HG03571 (cell line): Measurements from ENCODE around the gene PAPOLA.

Experiments used
- ATAC-seq: cut with Tn5 transposase; IDR thresholded peaks from one replicate; pipeline ENCODE4 v1.9.1; 2021; ENCODE audit not compliant: unreplicated experiment

Gene PAPOLA

GRCh38 chr14:96564389-96564788 is 62.2 kb downstream of the PAPOLA start:
- ATAC-seq: no peak

GRCh38 chr14:96565811-96566210 is 63.6 kb downstream of the PAPOLA start:
- ATAC-seq: no peak

- ATAC-seq: peak; percentile 71
Observed at GRCh38 chr14:96567289-96567899, 65.2 kb downstream of the PAPOLA start.

GRCh38 chr14:96568621-96569020 is 66.4 kb downstream of the PAPOLA start:
- ATAC-seq: no peak

GRCh38 chr14:96571311-96571710 is 69.1 kb downstream of the PAPOLA start:
- ATAC-seq: no peak

GRCh38 chr14:96573473-96574100 is 71.4 kb downstream of the PAPOLA start:
- no peak for ATAC-seq

- ATAC-seq: no peak
Observed at GRCh38 chr14:96574171-96574632, 72.0 kb downstream of the PAPOLA start.

- ATAC-seq: no peak
Observed at GRCh38 chr14:96574633-96575632, 72.8 kb downstream of the PAPOLA start.

GRCh38 chr14:96576359-96576758 is 74.2 kb downstream of the PAPOLA start:
- no peak for ATAC-seq

GRCh38 chr14:96576937-96577336 is 74.8 kb downstream of the PAPOLA start:
- no peak for ATAC-seq

GRCh38 chr14:96578619-96579018 is 76.4 kb downstream of the PAPOLA start:
- no peak for ATAC-seq

GRCh38 chr14:96579358-96579757 is 77.2 kb downstream of the PAPOLA start:
- ATAC-seq: no peak

GRCh38 chr14:96579855-96580254 is 77.7 kb downstream of the PAPOLA start:
- ATAC-seq: no peak

GRCh38 chr14:96580566-96580965 is 78.4 kb downstream of the PAPOLA start:
- ATAC-seq: no peak

- no peak for ATAC-seq
Observed at GRCh38 chr14:96581026-96581425, 78.8 kb downstream of the PAPOLA start.

GRCh38 chr14:96581902-96582301 is 79.7 kb downstream of the PAPOLA start:
- ATAC-seq: no peak

GRCh38 chr14:96582411-96582961 is 80.3 kb downstream of the PAPOLA start:
- ATAC-seq: no peak

GRCh38 chr14:96582995-96583394 is 80.8 kb downstream of the PAPOLA start:
- no peak for ATAC-seq

GRCh38 chr14:96583569-96584041 is 81.4 kb downstream of the PAPOLA start:
- no peak for ATAC-seq

GRCh38 chr14:96584199-96584906 is 82.2 kb downstream of the PAPOLA start:
- peak; percentile 60 for ATAC-seq
